Renal pelvis (tissue), 12 donors: ENCODE results near the gene MED31. TPM values are rescaled to one million over a fixed set of nuclear protein-coding genes. Genes with fewer than 3 reads are reported as not detected.
"Not testable (repeated sequence)": the region's sequence is repeated elsewhere in the genome, so short reads cannot be mapped to it uniquely, and the experiment has no call there.

Experiments
- DNase-seq: peaks from one replicate; pipeline ENCODE4 v3.0.0-alpha.2; 2013
- long read RNA-seq, 16 experiments: transcript quantifications; one replicate each; lab custom pipeline, GENCODE V29; 2026
- polyA plus RNA-seq, 3 donors: library from polyadenylated mRNA; unstranded; fragments of 120-200 nt; gene quantifications; one replicate each; pipeline ENCODE4 v1.2.1, GENCODE V29; 2013; ENCODE audit not compliant: insufficient read length in 3 of 3

MED31 gene
- 10 to 100 TPM; 23.5 to 26.1 (median 24.1) TPM for polyA plus RNA-seq
- long read RNA-seq, donor 1, transcript MED31-203 (3 exons, 593 nt): minor isoform, 6 of 42 reads
- long read RNA-seq, donor 1, transcript MED31-201 (4 exons, 1,654 nt): major isoform, 29 of 42 reads
- long read RNA-seq, donor 1, transcript MED31-204 (2 exons, 620 nt): minor isoform, 7 of 42 reads
- long read RNA-seq, donor 1, partial matches to known transcripts: 0 of 42 reads
- long read RNA-seq, donor 1, other reads (novel, unspliced or antisense): 0 of 42 reads
- long read RNA-seq, donor 2, transcript MED31-204 (2 exons, 620 nt): minor isoform, 5 of 35 reads
- long read RNA-seq, donor 2, transcript MED31-201 (4 exons, 1,654 nt): major isoform, 28 of 35 reads
- long read RNA-seq, donor 2, partial matches to known transcripts: 0 of 35 reads
- long read RNA-seq, donor 2, other reads (novel, unspliced or antisense): 0 of 35 reads
- long read RNA-seq, donor 3, transcript MED31-201 (4 exons, 1,654 nt): major isoform, 27 of 34 reads
- long read RNA-seq, donor 3, transcript MED31-204 (2 exons, 620 nt): minor isoform, 5 of 34 reads
- long read RNA-seq, donor 3, partial matches to known transcripts: 0 of 34 reads
- long read RNA-seq, donor 3, other reads (novel, unspliced or antisense): 0 of 34 reads
- long read RNA-seq, donor 4, transcript MED31-201 (4 exons, 1,654 nt): major isoform, 22 of 28 reads
- long read RNA-seq, donor 4, partial matches to known transcripts: 0 of 28 reads
- long read RNA-seq, donor 4, other reads (novel, unspliced or antisense): 0 of 28 reads
- long read RNA-seq, donor 5, transcript MED31-204 (2 exons, 620 nt): minor isoform, 5 of 250 reads
- long read RNA-seq, donor 5, transcript MED31-201 (4 exons, 1,654 nt): major isoform, 16 of 250 reads
- long read RNA-seq, donor 5, partial matches to known transcripts: 59 of 250 reads
- long read RNA-seq, donor 5, other reads (novel, unspliced or antisense): 168 of 250 reads
- long read RNA-seq, donor 6, transcript MED31-204 (2 exons, 620 nt): minor isoform, 7 of 33 reads
- long read RNA-seq, donor 6, transcript MED31-201 (4 exons, 1,654 nt): major isoform, 22 of 33 reads
- long read RNA-seq, donor 6, partial matches to known transcripts: 0 of 33 reads
- long read RNA-seq, donor 6, other reads (novel, unspliced or antisense): 0 of 33 reads
- long read RNA-seq, donor 7, transcript MED31-204 (2 exons, 620 nt): minor isoform, 12 of 46 reads
- long read RNA-seq, donor 7, transcript MED31-203 (3 exons, 593 nt): minor isoform, 5 of 46 reads
- long read RNA-seq, donor 7, transcript MED31-201 (4 exons, 1,654 nt): major isoform, 29 of 46 reads
- long read RNA-seq, donor 7, partial matches to known transcripts: 0 of 46 reads
- long read RNA-seq, donor 7, other reads (novel, unspliced or antisense): 0 of 46 reads
- long read RNA-seq, donor 8, transcript MED31-201 (4 exons, 1,654 nt): major isoform, 7 of 8 reads
- long read RNA-seq, donor 8, partial matches to known transcripts: 0 of 8 reads
- long read RNA-seq, donor 8, other reads (novel, unspliced or antisense): 0 of 8 reads
- long read RNA-seq, donor 9, transcript MED31-201 (4 exons, 1,654 nt): major isoform, 31 of 42 reads
- long read RNA-seq, donor 9, transcript MED31-203 (3 exons, 593 nt): minor isoform, 6 of 42 reads
- long read RNA-seq, donor 9, transcript MED31-204 (2 exons, 620 nt): minor isoform, 5 of 42 reads
- long read RNA-seq, donor 9, partial matches to known transcripts: 0 of 42 reads
- long read RNA-seq, donor 9, other reads (novel, unspliced or antisense): 0 of 42 reads
- long read RNA-seq, donor 10, transcript MED31-201 (4 exons, 1,654 nt): major isoform, 14 of 18 reads
- long read RNA-seq, donor 10, partial matches to known transcripts: 0 of 18 reads
- long read RNA-seq, donor 10, other reads (novel, unspliced or antisense): 0 of 18 reads
- long read RNA-seq, donor 11, transcript MED31-204 (2 exons, 620 nt): minor isoform, 5 of 221 reads
- long read RNA-seq, donor 11, transcript MED31-201 (4 exons, 1,654 nt): major isoform, 16 of 221 reads
- long read RNA-seq, donor 11, partial matches to known transcripts: 64 of 221 reads
- long read RNA-seq, donor 11, other reads (novel, unspliced or antisense): 135 of 221 reads
- long read RNA-seq, donor 12, transcript MED31-201 (4 exons, 1,654 nt): major isoform, 24 of 31 reads
- long read RNA-seq, donor 12, transcript MED31-204 (2 exons, 620 nt): minor isoform, 7 of 31 reads
- long read RNA-seq, donor 12, partial matches to known transcripts: 0 of 31 reads
- long read RNA-seq, donor 12, other reads (novel, unspliced or antisense): 0 of 31 reads
- long read RNA-seq, donor 13, transcript MED31-201 (4 exons, 1,654 nt): major isoform, 22 of 32 reads
- long read RNA-seq, donor 13, partial matches to known transcripts: 6 of 32 reads
- long read RNA-seq, donor 13, other reads (novel, unspliced or antisense): 0 of 32 reads
- long read RNA-seq, donor 14: 0 reads
- long read RNA-seq, donor 15: 0 reads
- long read RNA-seq, donor 16, transcript MED31-201 (4 exons, 1,654 nt): major isoform, 34 of 45 reads
- long read RNA-seq, donor 16, transcript MED31-204 (2 exons, 620 nt): minor isoform, 11 of 45 reads
- long read RNA-seq, donor 16, partial matches to known transcripts: 0 of 45 reads
- long read RNA-seq, donor 16, other reads (novel, unspliced or antisense): 0 of 45 reads

DNA sequence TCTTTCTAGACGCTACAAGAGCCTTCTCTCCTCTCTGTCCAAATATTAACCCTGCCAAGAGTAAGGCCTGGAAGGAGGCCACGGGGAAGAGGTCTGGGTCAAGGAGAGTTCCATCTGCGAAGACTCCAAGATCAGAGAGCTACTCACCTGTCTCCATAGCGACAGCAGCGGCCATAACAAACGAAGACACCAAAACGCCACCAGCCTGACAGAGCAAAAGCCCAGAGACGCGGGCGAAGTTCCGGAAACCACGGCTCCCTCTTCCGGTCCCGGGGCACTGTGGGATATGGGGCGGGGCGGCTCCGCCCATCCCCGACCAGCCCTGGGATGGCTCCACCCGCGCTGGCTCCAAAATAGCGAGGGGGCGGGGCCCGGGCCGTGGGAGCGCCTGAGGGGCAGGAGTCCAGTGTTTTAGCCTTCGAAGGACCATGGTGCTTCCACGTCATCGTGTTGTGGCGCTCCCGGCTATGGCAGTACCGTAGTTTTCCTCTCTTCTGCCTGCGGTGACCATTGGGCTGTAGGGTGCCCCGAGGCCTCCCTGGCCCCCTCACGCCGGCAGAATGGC lies at the start of gene MED31, which contains the start of gene C17orf100:
Gene MED31 (minus strand): TSS at position 252 of the 565 bp plus-strand sequence. CDS start 77 bp downstream, at position 175.
Gene C17orf100 (plus strand): TSS at position 409 of the 565 bp plus-strand sequence. CDS start 152 bp downstream, at position 561.
- peak; percentile 93 for DNase-seq

- no peak for DNase-seq
These were observed 49.5 kb upstream of the MED31 start for GRCh38 chr17:6700948-6701307.

GRCh38 chr17:6699997-6700947 lies 48.9 kb upstream of the MED31 start:
- DNase-seq: no peak

- DNase-seq: no peak
These were observed 46.6 kb upstream of the MED31 start for GRCh38 chr17:6698004-6698403.

- DNase-seq: no peak
These were observed 45.5 kb upstream of the MED31 start for GRCh38 chr17:6696906-6697305.

- DNase-seq: no peak
These were observed 44.2 kb upstream of the MED31 start for GRCh38 chr17:6695565-6695964.

- DNase-seq: no peak
These were observed 43.6 kb upstream of the MED31 start for GRCh38 chr17:6695051-6695450.

GRCh38 chr17:6691958-6692357 lies 40.6 kb upstream of the MED31 start:
- DNase-seq: not testable (repeated sequence)

GRCh38 chr17:6691546-6691945 lies 40.1 kb upstream of the MED31 start:
- DNase-seq: no peak

DNA sequence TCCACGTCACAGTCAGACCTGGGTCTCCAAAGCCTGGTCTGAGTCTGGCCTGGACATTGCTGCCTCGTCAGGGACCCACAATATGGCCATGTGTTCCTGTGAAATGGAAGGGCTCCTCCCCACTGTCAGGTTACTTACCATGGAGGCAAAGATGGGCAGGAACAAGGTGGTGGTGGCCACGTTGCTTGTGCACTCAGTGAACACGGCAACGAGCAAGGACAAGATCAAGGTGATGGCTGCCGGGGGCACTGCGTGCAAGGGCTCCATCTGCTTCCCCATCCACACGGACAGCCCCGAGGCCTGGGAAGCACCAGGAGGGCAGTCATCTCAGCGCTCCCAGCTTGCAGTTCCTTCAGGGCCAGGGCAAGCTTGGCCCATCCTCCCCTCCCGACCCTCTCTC lies 39.2 kb upstream of the MED31 start:
- no peak for DNase-seq

DNA sequence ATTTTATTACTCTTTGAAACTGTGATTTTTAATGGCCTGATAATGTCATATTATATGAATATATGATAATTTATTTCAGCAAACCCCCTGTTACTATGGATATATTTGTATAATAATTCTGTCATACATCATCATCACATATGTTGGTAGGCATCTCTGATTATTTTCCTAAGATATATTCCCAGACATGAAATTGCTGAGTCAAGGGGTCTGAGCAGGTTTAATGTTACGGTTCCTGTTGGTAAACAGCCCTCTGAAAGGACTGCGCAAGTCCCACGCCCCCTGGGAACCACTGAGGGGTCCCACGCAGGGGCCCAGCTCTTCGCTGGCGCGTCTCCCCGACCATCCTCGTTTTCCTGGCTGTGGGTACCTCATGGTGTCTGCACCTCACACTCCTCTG lies 37.5 kb upstream of the MED31 start:
- DNase-seq: no peak

DNA sequence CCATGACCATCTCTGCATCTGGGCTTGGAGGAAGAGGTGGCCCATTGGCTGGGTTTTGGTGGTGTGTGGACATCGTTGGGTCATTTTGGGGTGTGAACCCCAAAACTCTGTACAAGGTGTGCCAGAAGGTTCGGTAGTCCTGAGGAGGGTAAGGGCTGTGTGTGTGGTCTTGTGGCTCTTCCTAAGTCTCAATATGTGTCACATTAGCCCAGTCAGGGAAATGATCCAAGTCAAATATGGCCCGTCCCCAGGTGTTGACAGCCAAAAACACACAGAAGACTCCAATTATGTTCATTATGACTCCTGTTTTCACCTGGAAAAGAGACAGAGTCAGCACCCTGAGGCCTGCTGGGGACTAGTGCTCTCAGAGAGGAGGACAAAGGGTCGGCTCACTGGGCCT lies 34.6 kb upstream of the MED31 start:
- DNase-seq: no peak

GRCh38 chr17:6684881-6685767 lies 33.7 kb upstream of the MED31 start:
- no peak for DNase-seq

DNA sequence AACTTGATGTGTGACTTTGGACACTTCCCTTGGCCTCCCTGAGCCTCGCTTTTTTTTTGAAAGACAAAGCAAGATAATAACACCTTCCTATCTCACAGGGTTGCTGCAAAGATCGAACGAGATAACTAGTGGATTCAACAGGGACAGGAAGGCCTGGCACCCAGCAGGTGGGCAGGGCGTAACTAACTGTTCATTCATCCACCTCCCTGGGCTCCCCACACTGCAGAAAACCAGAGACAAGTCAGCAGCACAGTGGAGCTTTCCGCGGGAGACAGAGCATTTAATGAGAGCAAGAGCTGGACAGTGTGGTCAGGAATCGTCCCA lies 33.0 kb upstream of the MED31 start:
- DNase-seq: no peak

DNA sequence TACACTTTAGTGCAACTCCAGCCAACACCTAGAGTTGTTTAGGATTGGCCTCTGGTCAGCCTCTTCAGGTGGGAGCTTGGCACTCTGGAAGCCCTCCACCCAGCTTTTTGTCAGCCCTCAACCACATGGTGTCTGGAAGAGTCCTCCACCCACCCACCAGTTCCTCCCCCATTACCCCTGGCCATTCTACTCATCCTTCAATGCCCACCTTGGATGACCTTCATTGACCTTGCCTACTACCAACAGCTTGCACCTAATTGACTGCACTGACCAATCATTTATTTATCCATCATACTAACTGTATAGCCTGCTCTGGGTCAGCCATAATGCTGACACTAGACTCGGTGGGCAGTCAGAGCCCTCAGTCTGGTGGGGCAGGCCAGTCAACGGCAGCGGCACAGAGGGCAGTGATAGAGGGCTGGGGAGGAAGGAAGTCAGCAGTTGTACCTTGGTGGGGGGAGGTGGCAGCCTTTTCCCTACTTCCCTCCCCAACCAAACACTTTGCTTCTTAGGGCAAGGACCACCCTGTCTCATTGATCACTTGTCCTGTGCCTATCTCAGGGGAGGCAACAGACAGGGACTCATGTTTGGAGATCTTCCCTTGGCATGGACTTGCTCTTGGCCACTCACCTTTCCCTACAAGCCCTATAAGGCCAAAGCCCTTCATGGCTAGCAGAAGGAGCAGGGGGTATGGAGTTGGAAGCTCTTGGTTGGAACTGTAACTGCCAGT lies 32.5 kb upstream of the MED31 start:
- DNase-seq: no peak
